Measurements from ENCODE around the gene HPSE2. TPM values are rescaled to one million over a fixed set of nuclear protein-coding genes. Genes with fewer than 3 reads are reported as not detected.

The HPSE2 gene
- total and polyA plus RNA-seq, 2 experiments from 2014 or later = 0.10 to 0.24 TPM

DNA sequence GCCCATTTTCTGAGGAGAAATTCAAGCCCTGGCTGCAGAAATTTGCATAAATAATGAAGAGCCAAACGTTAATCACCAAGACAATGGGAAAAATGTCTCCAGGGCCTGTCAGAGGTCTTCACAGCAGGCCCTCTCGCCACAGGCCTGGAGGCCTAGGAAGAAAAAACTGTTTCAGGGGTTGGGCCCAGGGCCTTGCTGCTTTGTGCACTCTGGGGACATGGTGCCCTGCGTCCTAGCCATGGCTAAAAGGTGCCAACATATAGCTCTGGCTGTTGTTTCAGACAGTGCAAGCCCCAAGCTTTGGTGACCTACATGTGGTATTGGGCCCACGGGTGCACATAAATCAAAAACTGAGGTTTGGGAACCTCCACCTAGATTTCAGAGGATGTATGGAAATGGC is 796.9 kb downstream of the HPSE2 start (continued):
- TF ChIP-seq, protein P1, sequence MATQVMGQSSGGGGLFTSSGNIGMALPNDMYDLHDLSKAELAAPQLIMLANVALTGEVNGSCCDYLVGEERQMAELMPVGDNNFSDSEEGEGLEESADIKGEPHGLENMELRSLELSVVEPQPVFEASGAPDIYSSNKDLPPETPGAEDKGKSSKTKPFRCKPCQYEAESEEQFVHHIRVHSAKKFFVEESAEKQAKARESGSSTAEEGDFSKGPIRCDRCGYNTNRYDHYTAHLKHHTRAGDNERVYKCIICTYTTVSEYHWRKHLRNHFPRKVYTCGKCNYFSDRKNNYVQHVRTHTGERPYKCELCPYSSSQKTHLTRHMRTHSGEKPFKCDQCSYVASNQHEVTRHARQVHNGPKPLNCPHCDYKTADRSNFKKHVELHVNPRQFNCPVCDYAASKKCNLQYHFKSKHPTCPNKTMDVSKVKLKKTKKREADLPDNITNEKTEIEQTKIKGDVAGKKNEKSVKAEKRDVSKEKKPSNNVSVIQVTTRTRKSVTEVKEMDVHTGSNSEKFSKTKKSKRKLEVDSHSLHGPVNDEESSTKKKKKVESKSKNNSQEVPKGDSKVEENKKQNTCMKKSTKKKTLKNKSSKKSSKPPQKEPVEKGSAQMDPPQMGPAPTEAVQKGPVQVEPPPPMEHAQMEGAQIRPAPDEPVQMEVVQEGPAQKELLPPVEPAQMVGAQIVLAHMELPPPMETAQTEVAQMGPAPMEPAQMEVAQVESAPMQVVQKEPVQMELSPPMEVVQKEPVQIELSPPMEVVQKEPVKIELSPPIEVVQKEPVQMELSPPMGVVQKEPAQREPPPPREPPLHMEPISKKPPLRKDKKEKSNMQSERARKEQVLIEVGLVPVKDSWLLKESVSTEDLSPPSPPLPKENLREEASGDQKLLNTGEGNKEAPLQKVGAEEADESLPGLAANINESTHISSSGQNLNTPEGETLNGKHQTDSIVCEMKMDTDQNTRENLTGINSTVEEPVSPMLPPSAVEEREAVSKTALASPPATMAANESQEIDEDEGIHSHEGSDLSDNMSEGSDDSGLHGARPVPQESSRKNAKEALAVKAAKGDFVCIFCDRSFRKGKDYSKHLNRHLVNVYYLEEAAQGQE (IDR thresholded peaks at IDR 0.05; ENCODE audit: unreplicated experiment) = no peak
- TF ChIP-seq NANOG (IDR thresholded peaks at IDR 0.05; ENCODE audit: borderline replicate concordance) = no peak
- no peak for TF ChIP-seq CTCF (conservative IDR thresholded peaks at IDR 0.05; ENCODE audit: low read depth in 2 of 2)
- TF ChIP-seq EZH2phosphoT487 (IDR thresholded peaks at IDR 0.05; ENCODE audit: unreplicated experiment) = no peak
- no peak for TF ChIP-seq CREB1 (CRISPR knock-in tag; IDR thresholded peaks at IDR 0.05; ENCODE audit: low read depth)
- TF ChIP-seq ZNF114 (CRISPR knock-in tag; IDR thresholded peaks at IDR 0.05) = no peak
- TF ChIP-seq JUNB (IDR thresholded peaks at IDR 0.05; ENCODE audit: unreplicated experiment) = no peak

DNA sequence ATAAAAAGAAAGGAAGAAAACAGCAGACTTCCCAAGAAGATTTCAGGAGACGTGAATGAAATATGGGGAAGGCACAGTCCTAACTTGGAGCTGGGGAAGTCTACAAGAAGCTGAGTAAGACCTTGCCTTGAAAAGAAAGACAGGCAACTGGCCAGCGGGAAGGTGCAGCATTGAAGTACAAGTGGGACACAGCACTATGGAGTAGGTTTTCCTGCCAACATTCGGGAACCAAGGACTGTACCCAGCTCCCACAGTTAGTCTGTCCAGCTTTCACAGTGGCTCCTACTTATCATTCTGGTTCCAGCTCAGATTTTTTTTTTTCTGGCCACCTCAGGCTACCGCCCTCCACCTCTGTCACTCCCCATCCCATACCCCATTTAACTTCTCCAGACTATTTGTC is 798.9 kb downstream of the HPSE2 start:
- peaks cover 1% of the 10 kb centered on the region for H3K27me3 Mint-ChIP-seq (ENCODE audit: insufficient read depth, low read depth, poor library complexity)
- no peaks in the 10 kb centered on the region for H3K4me1 ChIP-seq (ENCODE audit: insufficient read depth)
- H3K27ac Mint-ChIP-seq = no peak overlapping the region
- DNase-seq (ENCODE audit: low spot score) = no peak
- peaks cover 24% of the 10 kb centered on the region; the same call in 1 of the 2 replicates for H3K36me3 ChIP-seq (ENCODE audit: insufficient read depth)
- H3K4me2 ChIP-seq = no peak overlapping the region
- H4K20me1 ChIP-seq (replicated peaks; ENCODE audit: insufficient read depth) = 0 out of 2 replicates have a peak, but pooled peaks cover 3% of the 10 kb centered on the region
- peaks cover 93% of the 10 kb centered on the region for H3K36me3 Mint-ChIP-seq (ENCODE audit: low read depth)
- H3K4me3 ChIP-seq = no peak overlapping the region
- H3F3A ChIP-seq (replicated peaks; ENCODE audit: low read depth) = no peaks in the 10 kb centered on the region
- no peak for ATAC-seq
- H3K9me2 ChIP-seq (ENCODE audit: insufficient read depth) = no peaks in the 10 kb centered on the region
- H3K9me3 Mint-ChIP-seq = peaks cover 37% of the 10 kb centered on the region
- H2AFZ ChIP-seq = no peak overlapping the region
- TF ChIP-seq, protein P1 (IDR thresholded peaks at IDR 0.05; ENCODE audit: unreplicated experiment) = no peak
- TF ChIP-seq CTCF (conservative IDR thresholded peaks at IDR 0.05; ENCODE audit: low read depth in 2 of 2) = no peak
- no peak for TF ChIP-seq ETS1 (IDR thresholded peaks at IDR 0.05)
- TF ChIP-seq EZH2phosphoT487 (IDR thresholded peaks at IDR 0.05; ENCODE audit: unreplicated experiment) = no peak
- no peak for TF ChIP-seq CREB1 (CRISPR knock-in tag; IDR thresholded peaks at IDR 0.05; ENCODE audit: low read depth)
- no peak for TF ChIP-seq STAT1 (IDR thresholded peaks at IDR 0.05; ENCODE audit: unreplicated experiment)
- TF ChIP-seq EZH2 (IDR thresholded peaks at IDR 0.05; ENCODE audit: low read depth, unreplicated experiment) = no peak
- no peak for TF ChIP-seq ZNF114 (CRISPR knock-in tag; IDR thresholded peaks at IDR 0.05)
- H3K27me3 ChIP-seq (ENCODE audit: insufficient read depth) = no peaks in the 10 kb centered on the region
- H3K4me3 Mint-ChIP-seq = no peak overlapping the region
- no peak overlapping the region for H3K27ac ChIP-seq (ENCODE audit: low read depth)
- peaks cover 6% of the 10 kb centered on the region; the same call in 2 of the 3 replicates for H3K4me1 Mint-ChIP-seq
- H3K79me2 ChIP-seq (replicated peaks; ENCODE audit: insufficient read depth) = no peaks in the 10 kb centered on the region

All from GM23338 (cell line).